ENCODE results near the gene APLP1. TPM values are rescaled to one million over a fixed set of nuclear protein-coding genes. Genes with fewer than 3 reads are reported as not detected.

Gene APLP1
- total and polyA plus RNA-seq, 4 donors: 0.08 to 0.51 (median 0.16) TPM; not detected in 1

DNA sequence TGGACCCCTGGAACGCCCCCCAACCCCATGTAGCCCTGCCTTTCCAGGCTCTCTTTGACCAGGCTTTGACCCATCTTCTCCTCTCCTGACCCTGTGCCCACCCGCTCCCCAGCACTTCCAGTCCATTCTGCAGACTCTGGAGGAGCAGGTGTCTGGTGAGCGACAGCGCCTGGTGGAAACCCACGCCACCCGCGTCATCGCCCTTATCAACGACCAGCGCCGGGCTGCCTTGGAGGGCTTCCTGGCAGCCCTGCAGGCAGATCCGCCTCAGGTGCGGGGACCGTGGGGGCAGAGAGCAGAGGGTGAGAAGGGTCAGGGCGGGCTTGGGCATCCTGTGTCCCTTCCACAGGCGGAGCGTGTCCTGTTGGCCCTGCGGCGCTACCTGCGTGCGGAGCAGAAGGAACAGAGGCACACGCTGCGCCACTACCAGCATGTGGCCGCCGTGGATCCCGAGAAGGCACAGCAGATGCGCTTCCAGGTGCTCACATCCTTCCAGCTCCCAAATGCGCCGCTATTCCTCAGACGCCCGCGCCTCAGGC lies 6.1 kb downstream of the APLP1 start:
- 89% methylated on average over 32 of the region's 32 CpGs for WGBS
- no peak for DNase-seq (ENCODE audit: low spot score)
- H3K4me3 ChIP-seq (ENCODE audit: low read depth in 1 of 3, low read length in 3 of 3): no peak overlapping the region
- peaks cover 0 to 3% (median 1%) of the 10 kb centered on the region in 4 donors for H3K27me3 ChIP-seq (ENCODE audit: control insufficient read depth in 4 of 4, insufficient read depth in 4 of 4, low read length in 3 of 4)
- TF ChIP-seq FOXA2 (IDR thresholded peaks at IDR 0.05) (no peak), HNF4A (conservative IDR thresholded peaks at IDR 0.05) (no peak), RXRA (IDR thresholded peaks at IDR 0.05) (no peak), HNF4G (IDR thresholded peaks at IDR 0.05) (no peak), GABPA (IDR thresholded peaks at IDR 0.05 in 1 of 2, conservative IDR thresholded peaks at IDR 0.05 in 1 of 2) (no peak), SP1 (IDR thresholded peaks at IDR 0.05) (no peak), ATF3 (IDR thresholded peaks at IDR 0.05) (no peak), TAF1 (conservative IDR thresholded peaks at IDR 0.05) (no peak), NR2F2 (IDR thresholded peaks at IDR 0.05) (no peak), FOXA1 (IDR thresholded peaks at IDR 0.05) (no peak), EGR1 (IDR thresholded peaks at IDR 0.05; ENCODE audit: low read depth in 2 of 2) (no peak), YY1 (IDR thresholded peaks at IDR 0.05) (no peak), JUND (IDR thresholded peaks at IDR 0.05) (no peak), ZBTB33 (IDR thresholded peaks at IDR 0.05) (no peak), REST (IDR thresholded peaks at IDR 0.05) (no peak), MAX (IDR thresholded peaks at IDR 0.05) (no peak), RAD21 (IDR thresholded peaks at IDR 0.05) (no peak)
- TF ChIP-seq, protein P1, sequence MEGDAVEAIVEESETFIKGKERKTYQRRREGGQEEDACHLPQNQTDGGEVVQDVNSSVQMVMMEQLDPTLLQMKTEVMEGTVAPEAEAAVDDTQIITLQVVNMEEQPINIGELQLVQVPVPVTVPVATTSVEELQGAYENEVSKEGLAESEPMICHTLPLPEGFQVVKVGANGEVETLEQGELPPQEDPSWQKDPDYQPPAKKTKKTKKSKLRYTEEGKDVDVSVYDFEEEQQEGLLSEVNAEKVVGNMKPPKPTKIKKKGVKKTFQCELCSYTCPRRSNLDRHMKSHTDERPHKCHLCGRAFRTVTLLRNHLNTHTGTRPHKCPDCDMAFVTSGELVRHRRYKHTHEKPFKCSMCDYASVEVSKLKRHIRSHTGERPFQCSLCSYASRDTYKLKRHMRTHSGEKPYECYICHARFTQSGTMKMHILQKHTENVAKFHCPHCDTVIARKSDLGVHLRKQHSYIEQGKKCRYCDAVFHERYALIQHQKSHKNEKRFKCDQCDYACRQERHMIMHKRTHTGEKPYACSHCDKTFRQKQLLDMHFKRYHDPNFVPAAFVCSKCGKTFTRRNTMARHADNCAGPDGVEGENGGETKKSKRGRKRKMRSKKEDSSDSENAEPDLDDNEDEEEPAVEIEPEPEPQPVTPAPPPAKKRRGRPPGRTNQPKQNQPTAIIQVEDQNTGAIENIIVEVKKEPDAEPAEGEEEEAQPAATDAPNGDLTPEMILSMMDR (IDR thresholded peaks at IDR 0.05; ENCODE audit: low read depth, low read length, missing input control): no peak
- no peak overlapping the region for H3K9ac ChIP-seq (ENCODE audit: low read depth in 1 of 2, low read length in 2 of 2)
- H3K27ac ChIP-seq (ENCODE audit: low read depth in 1 of 2, low read length in 2 of 2): no peak overlapping the region
- H3K36me3 ChIP-seq (ENCODE audit: control insufficient read depth in 4 of 4, insufficient read depth in 3 of 4, low read depth in 1 of 4, low read length in 3 of 4): no peaks in the 10 kb centered on the region
- peaks cover 0 to 5% (median 4%) of the 10 kb centered on the region in 4 donors for H3K4me1 ChIP-seq (ENCODE audit: control insufficient read depth in 4 of 4, insufficient read depth in 4 of 4, low read length in 3 of 4)
- no peaks in the 10 kb centered on the region for H3K9me3 ChIP-seq (ENCODE audit: control insufficient read depth in 4 of 4, low read length in 3 of 4)

Data from liver (tissue), 9 donors.